ENCODE data around the gene NAV3. TPM values are rescaled to one million over a fixed set of nuclear protein-coding genes. Genes with fewer than 3 reads are reported as not detected.
"Not testable (repeated sequence)": the region's sequence is repeated elsewhere in the genome, so short reads cannot be mapped to it uniquely, and the experiment has no call there.

Gene NAV3
- polyA plus RNA-seq, 1 experiment = 91.7 TPM

DNA sequence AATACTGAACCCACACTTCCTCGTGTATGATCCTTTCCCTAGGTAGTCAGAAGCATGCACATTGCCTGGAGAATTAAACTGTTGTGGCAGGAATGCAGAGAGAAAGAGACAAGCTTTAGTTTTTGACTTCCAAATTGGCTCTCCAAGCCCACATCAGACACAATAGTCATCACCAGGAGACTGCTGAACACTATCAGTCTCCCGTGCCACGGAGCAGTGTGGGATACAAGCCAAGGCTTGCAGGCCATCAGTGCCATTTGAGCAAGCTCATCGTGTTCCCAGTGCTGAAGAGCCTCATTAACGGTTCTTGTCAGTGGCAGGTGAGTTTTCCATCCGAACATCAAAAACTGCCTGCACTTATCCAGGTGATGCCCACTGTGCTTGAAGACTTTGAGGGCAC lies 410.8 kb downstream of the NAV3 start:
- no peak for TF ChIP-seq CTCF (IDR thresholded peaks at IDR 0.05; ENCODE audit: insufficient read depth, low read depth, low read length)
- POLR2A ChIA-PET = no interaction called here
- Histone ChIP-seq H3K27me3 (ENCODE audit: control insufficient read depth, insufficient read depth, low read length) (no peaks in the 10 kb centered on the region), H3K36me3 (ENCODE audit: control insufficient read depth, insufficient read depth, low read length) (no peaks in the 10 kb centered on the region), H3K4me3 (ENCODE audit: low read depth, low read length) (no peak overlapping the region)
- DNase-seq (ENCODE audit: low read depth) = no peak
- CTCF ChIA-PET = no interaction called here

- CTCF ChIA-PET = interaction anchor here (1.5 kb wide), 1 partner anchor 15 kb away, joined by 5 read pairs; no protein-coding TSS in a partner anchor
- POLR2A ChIA-PET = interaction anchor here (0.5 kb wide), 1 partner anchor 832 kb away, joined by 3 read pairs; no protein-coding TSS in a partner anchor
- TF ChIP-seq CTCF (IDR thresholded peaks at IDR 0.05; ENCODE audit: insufficient read depth, low read depth, low read length) = no peak
- no peak overlapping the region for H3K4me3 ChIP-seq (ENCODE audit: low read depth, low read length)
- no peak for DNase-seq (ENCODE audit: low read depth)
- H3K36me3 ChIP-seq (ENCODE audit: control insufficient read depth, insufficient read depth, low read length) = no peaks in the 10 kb centered on the region
- no peaks in the 10 kb centered on the region for H3K27me3 ChIP-seq (ENCODE audit: control insufficient read depth, insufficient read depth, low read length)
These were observed 414.3 kb downstream of the NAV3 start for GRCh38 chr12:78244916-78245507.

GRCh38 chr12:78248321-78248720 lies 417.6 kb downstream of the NAV3 start:
- ChIA-PET POLR2A (no interaction called here), CTCF (interaction anchor here (1.2 kb wide), 1 partner anchor 39 kb away, joined by 3 read pairs; no protein-coding TSS in a partner anchor)
- no peak for TF ChIP-seq CTCF (IDR thresholded peaks at IDR 0.05; ENCODE audit: insufficient read depth, low read depth, low read length)
- no peak for DNase-seq (ENCODE audit: low read depth)
- Histone ChIP-seq H3K27me3 (ENCODE audit: control insufficient read depth, insufficient read depth, low read length) (no peaks in the 10 kb centered on the region), H3K36me3 (ENCODE audit: control insufficient read depth, insufficient read depth, low read length) (no peaks in the 10 kb centered on the region), H3K4me3 (ENCODE audit: low read depth, low read length) (no peak overlapping the region)

DNA sequence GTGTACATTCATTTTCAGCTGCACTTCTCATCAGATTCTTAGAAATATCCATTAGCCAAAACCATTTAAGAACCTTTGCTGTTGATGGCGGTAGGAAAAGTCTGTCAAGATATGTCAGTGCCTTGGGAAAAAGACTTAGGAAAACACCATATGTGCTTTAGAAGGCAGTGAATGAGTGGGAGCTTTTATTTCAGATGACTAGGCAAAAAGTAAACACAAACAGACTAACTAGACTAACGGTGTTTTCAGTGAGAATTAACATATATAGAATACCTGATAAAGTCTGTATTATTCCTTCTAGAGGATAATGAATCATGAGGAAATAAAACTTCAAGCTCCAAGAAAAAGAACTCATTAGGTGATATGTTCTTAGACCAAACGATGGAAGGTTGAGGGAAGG lies 418.9 kb downstream of the NAV3 start:
- Histone ChIP-seq H3K27me3 (ENCODE audit: control insufficient read depth, insufficient read depth, low read length) (no peaks in the 10 kb centered on the region), H3K4me3 (ENCODE audit: low read depth, low read length) (no peak overlapping the region), H3K36me3 (ENCODE audit: control insufficient read depth, insufficient read depth, low read length) (no peaks in the 10 kb centered on the region)
- no peak for DNase-seq (ENCODE audit: low read depth)
- POLR2A ChIA-PET = no interaction called here
- TF ChIP-seq CTCF (IDR thresholded peaks at IDR 0.05; ENCODE audit: insufficient read depth, low read depth, low read length) = no peak
- CTCF ChIA-PET = interaction anchor here (0.7 kb wide), 1 partner anchor 20 kb away, joined by 4 read pairs; no protein-coding TSS in a partner anchor

GRCh38 chr12:78257662-78258061 lies 427.0 kb downstream of the NAV3 start:
- POLR2A ChIA-PET; DNase-seq (ENCODE audit: low read depth); H3K36me3 ChIP-seq (ENCODE audit: control insufficient read depth, insufficient read depth, low read length); H3K4me3 ChIP-seq (ENCODE audit: low read depth, low read length); H3K27me3 ChIP-seq (ENCODE audit: control insufficient read depth, insufficient read depth, low read length): not testable (repeated sequence)
- CTCF ChIA-PET = interaction anchor here (0.6 to 1.2 kb wide), 2 partner anchors 32 to 70 kb away, joined by 3 read pairs; no protein-coding TSS in a partner anchor

GRCh38 chr12:78260976-78261375 lies 430.3 kb downstream of the NAV3 start:
- Histone ChIP-seq H3K4me3 (ENCODE audit: low read depth, low read length) (no peak overlapping the region), H3K36me3 (ENCODE audit: control insufficient read depth, insufficient read depth, low read length) (no peaks in the 10 kb centered on the region), H3K27me3 (ENCODE audit: control insufficient read depth, insufficient read depth, low read length) (no peaks in the 10 kb centered on the region)
- DNase-seq (ENCODE audit: low read depth) = no peak
- TF ChIP-seq CTCF (IDR thresholded peaks at IDR 0.05; ENCODE audit: insufficient read depth, low read depth, low read length) = no peak
- POLR2A ChIA-PET = interaction anchor here (0.7 kb wide), 1 partner anchor 10 kb away, joined by 3 read pairs; no protein-coding TSS in a partner anchor
- CTCF ChIA-PET = interaction anchor here (1.4 kb wide), 1 partner anchor 20 kb away, joined by 4 read pairs; no protein-coding TSS in a partner anchor
